ENCODE results near the gene SLC9A1. TPM values are rescaled to one million over a fixed set of nuclear protein-coding genes. Genes with fewer than 3 reads are reported as not detected.

Gene SLC9A1
- total and polyA plus RNA-seq, 2 donors (not counting 1 experiment from before 2014, with no cell fraction given): 7.3 to 22.5 TPM

DNA sequence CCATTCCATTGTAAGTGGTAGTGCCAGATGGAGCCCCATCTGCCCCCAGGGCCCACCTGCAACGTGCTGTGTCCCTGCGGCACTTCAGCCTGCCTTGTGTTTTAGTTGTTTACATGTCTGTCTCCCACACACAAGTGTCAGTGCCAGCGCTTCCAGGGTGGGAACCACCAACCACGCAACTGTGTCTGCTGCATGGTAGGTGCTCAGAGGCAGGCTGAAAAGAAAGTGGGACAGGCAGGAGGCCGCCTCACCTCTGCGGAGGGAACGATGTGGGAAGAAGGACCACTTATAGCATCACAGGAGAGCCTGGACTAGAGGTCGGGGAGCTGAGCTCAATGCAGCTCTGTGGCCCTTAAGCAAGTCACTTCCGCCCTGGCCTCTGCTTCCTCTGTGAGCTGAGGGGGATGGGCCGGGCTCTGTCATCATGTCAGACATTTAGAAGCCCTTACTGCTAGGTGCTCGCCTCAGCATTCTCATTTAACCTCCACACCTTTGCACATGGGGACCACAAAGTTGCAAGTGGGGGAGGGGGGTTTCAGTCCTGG, 17.9 kb downstream of the SLC9A1 start:
- Mint-ChIP-seq H3K4me1 (peaks cover 59% of the 10 kb centered on the region), H3K27me3 (no peaks in the 10 kb centered on the region), H3K27ac (peak overlapping the region; percentile 97), H3K4me3 (peak overlapping the region; percentile 76), H3K9me3 (ENCODE audit: insufficient read depth) (no peaks in the 10 kb centered on the region)
- Histone ChIP-seq H3K4me3 (ENCODE audit: control extremely low read depth in 1 of 5, extremely low read depth in 1 of 5, insufficient read depth in 1 of 5, low read depth in 2 of 5, low read length in 4 of 5) (peak overlapping the region in 2 of 5 experiments; percentile 2 to 9), H3K4me1 (ENCODE audit: control insufficient read depth in 2 of 2, insufficient read depth in 2 of 2, low read length in 2 of 2) (peaks cover 29 to 45% of the 10 kb centered on the region in 2 donors), H3K79me2 (ENCODE audit: control insufficient read depth, insufficient read depth, low read length) (peaks cover 28% of the 10 kb centered on the region), H2AFZ (ENCODE audit: insufficient read depth, low read depth, low read length, poor library complexity, severe bottlenecking) (peak overlapping the region; percentile 75), H3K4me2 (replicated peaks; ENCODE audit: low read depth, low read length, poor library complexity, severe bottlenecking) (peak overlapping the region; percentile 55), H3K9me3 (ENCODE audit: control extremely low read depth in 1 of 3, control insufficient read depth in 2 of 3, insufficient read depth in 1 of 3, low read length in 2 of 3) (peaks cover 0 to 5% (median 0%) of the 10 kb centered on the region in 3 donors), H4K20me1 (ENCODE audit: control insufficient read depth, insufficient read depth, low read length, poor library complexity, severe bottlenecking) (no peaks in the 10 kb centered on the region), H3K36me3 (replicated peaks in 1 of 2; ENCODE audit: control extremely low read depth in 1 of 2, control insufficient read depth in 1 of 2, extremely low read depth in 1 of 2, insufficient read depth in 2 of 2, low read length in 1 of 2) (no peaks in the 10 kb centered on the region), H3K9ac (ENCODE audit: low read length) (peak overlapping the region; percentile 43), H3K27me3 (replicated peaks in 1 of 4; ENCODE audit: control extremely low read depth in 1 of 4, control insufficient read depth in 3 of 4, insufficient read depth in 4 of 4, low read length in 3 of 4) (no peaks in the 10 kb centered on the region), H3K27ac (ENCODE audit: low read length in 2 of 2) (peak overlapping the region; percentile 56 to 75)
- WGBS (ENCODE audit: insufficient coverage): 50% methylated on average over 9 of the region's 11 CpGs
- ATAC-seq (ENCODE audit: low read depth): peak; percentile 77
- POLR2A ChIA-PET: interaction anchor here (0.9 to 1.7 kb wide), 2 partner anchors 18 to 24 kb away, joined by 3 to 6 read pairs; partner anchors contain the start of gene SLC9A1
- DNase-seq: peak; percentile 64
- CTCF ChIA-PET: interaction anchor here (0.6 to 3.2 kb wide), 7 partner anchors 11 to 160 kb away, joined by 3 to 10 read pairs (median 3); partner anchors contain the start of gene SLC9A1
- TF ChIP-seq, protein P1, sequence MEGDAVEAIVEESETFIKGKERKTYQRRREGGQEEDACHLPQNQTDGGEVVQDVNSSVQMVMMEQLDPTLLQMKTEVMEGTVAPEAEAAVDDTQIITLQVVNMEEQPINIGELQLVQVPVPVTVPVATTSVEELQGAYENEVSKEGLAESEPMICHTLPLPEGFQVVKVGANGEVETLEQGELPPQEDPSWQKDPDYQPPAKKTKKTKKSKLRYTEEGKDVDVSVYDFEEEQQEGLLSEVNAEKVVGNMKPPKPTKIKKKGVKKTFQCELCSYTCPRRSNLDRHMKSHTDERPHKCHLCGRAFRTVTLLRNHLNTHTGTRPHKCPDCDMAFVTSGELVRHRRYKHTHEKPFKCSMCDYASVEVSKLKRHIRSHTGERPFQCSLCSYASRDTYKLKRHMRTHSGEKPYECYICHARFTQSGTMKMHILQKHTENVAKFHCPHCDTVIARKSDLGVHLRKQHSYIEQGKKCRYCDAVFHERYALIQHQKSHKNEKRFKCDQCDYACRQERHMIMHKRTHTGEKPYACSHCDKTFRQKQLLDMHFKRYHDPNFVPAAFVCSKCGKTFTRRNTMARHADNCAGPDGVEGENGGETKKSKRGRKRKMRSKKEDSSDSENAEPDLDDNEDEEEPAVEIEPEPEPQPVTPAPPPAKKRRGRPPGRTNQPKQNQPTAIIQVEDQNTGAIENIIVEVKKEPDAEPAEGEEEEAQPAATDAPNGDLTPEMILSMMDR (IDR thresholded peaks at IDR 0.05): no peak
- no peak for TF ChIP-seq EZH2 (IDR thresholded peaks at IDR 0.05; ENCODE audit: borderline replicate concordance, insufficient read depth, low read depth, low read length, poor library complexity, severe bottlenecking)
- intact Hi-C loops (cut with micrococcal nuclease): loop anchor here (2.0 kb wide), 1 partner anchor 18 kb away; the partner anchor contains the start of gene SLC9A1

DNA sequence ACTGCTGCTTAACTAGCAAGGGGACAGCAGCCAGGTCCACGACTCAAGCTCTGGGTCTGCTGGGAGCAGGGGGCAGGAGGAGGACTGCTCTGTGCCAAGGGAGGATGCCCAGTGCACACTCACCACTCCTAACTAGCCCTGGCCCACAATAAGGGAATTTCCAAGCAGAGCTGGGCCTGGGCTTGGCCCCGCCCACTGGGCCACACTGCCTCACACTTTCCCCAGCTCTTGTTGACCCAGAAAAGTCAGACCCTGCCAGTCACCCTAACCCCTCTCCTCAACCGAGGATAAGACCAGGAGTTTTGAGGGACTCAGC, 18.7 kb downstream of the SLC9A1 start:
- no peak overlapping the region for H3K4me3 ChIP-seq (ENCODE audit: control extremely low read depth in 1 of 5, extremely low read depth in 1 of 5, insufficient read depth in 1 of 5, low read depth in 2 of 5, low read length in 4 of 5)
- peaks cover 0 to 5% (median 0%) of the 10 kb centered on the region in 3 donors for H3K9me3 ChIP-seq (ENCODE audit: control extremely low read depth in 1 of 3, control insufficient read depth in 2 of 3, insufficient read depth in 1 of 3, low read length in 2 of 3)
- WGBS (ENCODE audit: insufficient coverage): 92% methylated on average over 3 of the region's 3 CpGs
- ATAC-seq (ENCODE audit: low read depth) (no peak), DNase-seq (no peak)
- peak overlapping the region; percentile 97 for H3K27ac Mint-ChIP-seq
- H2AFZ ChIP-seq (ENCODE audit: insufficient read depth, low read depth, low read length, poor library complexity, severe bottlenecking): no peak overlapping the region
- TF ChIP-seq, protein P1 (IDR thresholded peaks at IDR 0.05): no peak
- no peak for TF ChIP-seq EZH2 (IDR thresholded peaks at IDR 0.05; ENCODE audit: borderline replicate concordance, insufficient read depth, low read depth, low read length, poor library complexity, severe bottlenecking)
- peak overlapping the region in 1 of 2 donors; percentile 56 for H3K27ac ChIP-seq (ENCODE audit: low read length in 2 of 2)
- ChIA-PET POLR2A (interaction anchor here (1.2 to 1.7 kb wide), 2 partner anchors 19 to 25 kb away, joined by 3 to 6 read pairs; partner anchors contain the start of gene SLC9A1), CTCF (interaction anchor here (1.0 to 3.2 kb wide), 5 partner anchors 13 to 161 kb away, joined by 3 to 10 read pairs (median 8); partner anchors contain the start of gene SLC9A1)
- intact Hi-C loops (cut with micrococcal nuclease): loop anchor here (2.0 kb wide), 1 partner anchor 19 kb away; the partner anchor contains the start of gene SLC9A1
- no peaks in the 10 kb centered on the region for H3K27me3 ChIP-seq (replicated peaks in 1 of 4; ENCODE audit: control extremely low read depth in 1 of 4, control insufficient read depth in 3 of 4, insufficient read depth in 4 of 4, low read length in 3 of 4)
- no peaks in the 10 kb centered on the region for H3K9me3 Mint-ChIP-seq (ENCODE audit: insufficient read depth)
- no peaks in the 10 kb centered on the region for H3K27me3 Mint-ChIP-seq
- H3K79me2 ChIP-seq (ENCODE audit: control insufficient read depth, insufficient read depth, low read length): peaks cover 19% of the 10 kb centered on the region
- no peak overlapping the region for H3K9ac ChIP-seq (ENCODE audit: low read length)
- H4K20me1 ChIP-seq (ENCODE audit: control insufficient read depth, insufficient read depth, low read length, poor library complexity, severe bottlenecking): no peaks in the 10 kb centered on the region
- H3K4me1 Mint-ChIP-seq: peaks cover 61% of the 10 kb centered on the region
- no peak overlapping the region for H3K4me3 Mint-ChIP-seq
- H3K4me1 ChIP-seq (ENCODE audit: control insufficient read depth in 2 of 2, insufficient read depth in 2 of 2, low read length in 2 of 2): peaks cover 31 to 51% of the 10 kb centered on the region in 2 donors
- no peaks in the 10 kb centered on the region for H3K36me3 ChIP-seq (replicated peaks in 1 of 2; ENCODE audit: control extremely low read depth in 1 of 2, control insufficient read depth in 1 of 2, extremely low read depth in 1 of 2, insufficient read depth in 2 of 2, low read length in 1 of 2)
- peak overlapping the region; percentile 55 for H3K4me2 ChIP-seq (replicated peaks; ENCODE audit: low read depth, low read length, poor library complexity, severe bottlenecking)
